WI38 (cell line): ENCODE results near the gene APOM.

Source experiments
- H3K4me3 ChIP-seq: 2 replicates; pipeline ENCODE4 v1.5.1; 2011; ENCODE audit warnings: low read depth, mild to moderate bottlenecking, control low read depth, low read length
- TF ChIP-seq, protein P1 (sequence below): IDR thresholded peaks from 2 replicates; pipeline ENCODE4 v1.5.1; 2012; ENCODE audit warnings: low read depth, mild to moderate bottlenecking, control low read depth, low read length

Gene APOM

DNA sequence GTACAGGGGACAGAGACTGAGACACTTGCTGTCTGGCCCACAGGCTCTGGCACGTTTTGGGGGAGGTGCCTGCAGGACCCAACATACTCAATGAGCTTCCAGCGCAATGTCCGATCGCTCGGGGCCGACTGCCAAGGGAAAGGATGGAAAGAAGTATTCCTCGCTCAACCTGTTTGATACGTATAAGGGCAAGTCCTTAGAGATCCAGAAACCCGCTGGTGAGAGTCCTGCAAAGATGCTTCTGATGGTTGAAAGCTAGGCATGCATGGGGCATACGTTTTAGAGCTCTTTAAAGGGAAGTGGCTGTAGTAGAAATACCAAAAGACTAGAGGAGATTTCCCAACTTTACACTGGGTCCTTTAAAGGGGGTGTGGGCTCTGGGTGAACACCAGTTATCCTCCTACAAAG lies 33.0 kb upstream of the APOM start:
- peak overlapping the region; percentile 96 for H3K4me3 ChIP-seq
- TF ChIP-seq, protein P1, sequence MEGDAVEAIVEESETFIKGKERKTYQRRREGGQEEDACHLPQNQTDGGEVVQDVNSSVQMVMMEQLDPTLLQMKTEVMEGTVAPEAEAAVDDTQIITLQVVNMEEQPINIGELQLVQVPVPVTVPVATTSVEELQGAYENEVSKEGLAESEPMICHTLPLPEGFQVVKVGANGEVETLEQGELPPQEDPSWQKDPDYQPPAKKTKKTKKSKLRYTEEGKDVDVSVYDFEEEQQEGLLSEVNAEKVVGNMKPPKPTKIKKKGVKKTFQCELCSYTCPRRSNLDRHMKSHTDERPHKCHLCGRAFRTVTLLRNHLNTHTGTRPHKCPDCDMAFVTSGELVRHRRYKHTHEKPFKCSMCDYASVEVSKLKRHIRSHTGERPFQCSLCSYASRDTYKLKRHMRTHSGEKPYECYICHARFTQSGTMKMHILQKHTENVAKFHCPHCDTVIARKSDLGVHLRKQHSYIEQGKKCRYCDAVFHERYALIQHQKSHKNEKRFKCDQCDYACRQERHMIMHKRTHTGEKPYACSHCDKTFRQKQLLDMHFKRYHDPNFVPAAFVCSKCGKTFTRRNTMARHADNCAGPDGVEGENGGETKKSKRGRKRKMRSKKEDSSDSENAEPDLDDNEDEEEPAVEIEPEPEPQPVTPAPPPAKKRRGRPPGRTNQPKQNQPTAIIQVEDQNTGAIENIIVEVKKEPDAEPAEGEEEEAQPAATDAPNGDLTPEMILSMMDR, result no peak

DNA sequence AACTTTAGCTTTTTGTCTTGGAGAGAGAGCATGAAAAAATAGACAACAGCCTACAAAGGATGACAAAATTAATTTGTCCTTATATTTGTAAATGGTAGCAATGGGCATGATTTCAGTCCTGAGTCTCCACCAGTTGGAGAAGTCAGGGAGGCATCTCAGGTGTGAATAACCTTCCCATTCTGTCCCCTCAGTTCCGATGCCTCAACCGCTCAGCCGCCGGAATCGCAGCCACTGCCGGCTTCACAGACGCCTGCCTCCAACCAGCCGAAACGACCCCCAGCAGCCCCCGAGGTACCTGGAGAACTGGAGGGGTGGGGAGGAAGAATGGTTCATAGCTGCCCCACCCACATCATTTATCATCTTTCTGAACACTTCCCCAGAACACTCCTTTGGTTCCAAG lies 31.6 kb upstream of the APOM start:
- TF ChIP-seq, protein P1, result no peak
- no peak overlapping the region for H3K4me3 ChIP-seq

DNA sequence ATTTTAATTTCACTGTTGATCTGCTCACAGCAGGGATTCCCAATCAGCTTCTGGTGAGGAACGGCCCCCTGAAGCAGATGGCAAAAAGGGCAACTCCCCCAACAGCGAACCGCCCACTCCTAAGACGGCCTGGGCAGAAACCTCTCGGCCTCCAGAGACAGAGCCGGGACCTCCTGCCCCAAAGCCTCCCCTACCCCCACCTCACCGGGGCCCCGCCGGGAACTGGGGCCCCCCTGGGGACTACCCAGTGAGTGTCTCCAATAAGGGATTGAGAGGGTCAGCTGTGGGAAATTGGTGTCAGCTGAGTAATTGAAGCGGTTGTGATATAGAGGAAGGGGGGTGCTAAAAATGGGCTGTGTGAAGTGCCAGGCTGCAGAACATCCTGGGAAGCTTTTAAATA lies 28.7 kb upstream of the APOM start:
- TF ChIP-seq, protein P1, result no peak
- no peak overlapping the region for H3K4me3 ChIP-seq

DNA sequence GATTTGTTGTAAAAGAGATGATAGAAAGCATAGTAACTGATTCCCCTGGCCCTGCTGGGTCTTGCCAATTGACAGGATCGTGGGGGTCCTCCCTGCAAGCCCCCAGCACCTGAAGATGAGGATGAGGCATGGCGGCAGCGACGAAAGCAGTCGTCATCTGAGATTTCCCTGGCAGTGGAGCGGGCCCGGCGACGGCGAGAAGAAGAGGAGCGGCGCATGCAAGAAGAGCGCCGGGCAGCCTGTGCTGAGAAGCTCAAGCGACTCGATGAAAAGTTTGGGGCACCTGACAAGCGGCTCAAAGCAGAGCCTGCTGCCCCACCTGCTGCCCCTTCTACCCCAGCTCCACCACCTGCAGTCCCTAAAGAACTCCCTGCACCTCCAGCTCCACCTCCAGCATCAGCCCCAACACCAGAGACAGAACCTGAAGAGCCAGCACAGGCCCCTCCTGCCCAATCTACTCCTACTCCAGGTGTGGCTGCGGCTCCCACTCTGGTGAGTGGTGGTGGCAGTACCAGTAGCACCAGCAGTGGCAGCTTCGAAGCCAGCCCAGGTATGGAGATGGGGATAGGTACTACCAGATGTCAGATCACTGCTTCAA lies 27.9 kb upstream of the APOM start:
- H3K4me3 ChIP-seq, result no peak overlapping the region
- TF ChIP-seq, protein P1, result no peak

DNA sequence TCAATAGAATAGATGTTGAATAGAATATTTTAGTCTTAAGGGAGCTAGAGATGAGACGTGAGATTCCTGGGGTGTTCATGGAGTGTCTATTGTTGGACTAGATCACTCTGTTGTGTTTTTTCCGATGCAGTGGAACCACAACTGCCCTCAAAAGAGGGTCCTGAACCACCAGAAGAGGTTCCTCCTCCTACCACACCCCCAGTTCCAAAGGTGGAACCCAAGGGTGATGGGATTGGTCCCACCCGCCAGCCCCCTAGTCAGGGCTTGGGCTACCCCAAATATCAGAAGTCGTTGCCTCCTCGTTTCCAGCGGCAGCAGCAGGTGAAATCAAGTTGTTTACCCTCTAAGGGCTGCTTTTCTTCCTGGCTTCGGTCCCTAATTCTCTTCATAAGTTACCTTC lies 26.7 kb upstream of the APOM start:
- H3K4me3 ChIP-seq, result no peak overlapping the region
- TF ChIP-seq, protein P1, result no peak

DNA sequence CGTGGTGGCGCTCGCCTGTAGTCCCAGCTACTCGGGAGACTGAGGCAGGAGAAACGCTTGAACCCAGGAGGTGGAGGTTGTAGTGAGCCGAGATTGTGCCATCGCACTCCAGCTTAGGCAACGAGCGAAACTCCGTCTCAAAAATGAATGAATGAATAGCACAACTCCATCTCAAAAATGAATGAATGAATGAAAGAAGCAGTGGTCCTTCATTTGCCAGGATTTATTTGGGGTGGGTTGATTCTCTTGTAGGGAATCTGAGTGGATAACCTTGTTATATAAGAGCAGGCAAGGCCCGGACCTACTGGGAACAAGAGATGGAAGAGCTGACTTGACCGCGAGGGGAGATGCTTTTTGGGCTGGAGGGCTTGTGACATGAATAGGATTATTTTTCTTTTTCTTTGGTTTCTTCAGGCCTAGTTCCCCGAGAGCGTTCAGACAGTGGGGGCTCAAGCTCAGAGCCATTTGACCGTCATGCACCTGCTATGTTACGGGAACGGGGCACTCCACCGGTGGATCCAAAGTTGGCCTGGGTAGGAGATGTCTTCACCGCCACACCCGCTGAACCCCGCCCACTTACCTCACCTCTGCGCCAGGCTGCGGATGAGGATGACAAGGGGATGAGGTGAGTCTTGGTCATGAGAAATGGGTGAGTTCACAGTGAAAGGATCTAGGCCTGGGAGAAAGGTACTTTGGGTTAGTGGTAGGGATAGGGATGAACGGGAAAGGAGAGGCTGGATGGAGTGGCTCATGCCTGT lies 25.3 kb upstream of the APOM start:
- TF ChIP-seq, protein P1, result no peak
- no peak overlapping the region for H3K4me3 ChIP-seq

DNA sequence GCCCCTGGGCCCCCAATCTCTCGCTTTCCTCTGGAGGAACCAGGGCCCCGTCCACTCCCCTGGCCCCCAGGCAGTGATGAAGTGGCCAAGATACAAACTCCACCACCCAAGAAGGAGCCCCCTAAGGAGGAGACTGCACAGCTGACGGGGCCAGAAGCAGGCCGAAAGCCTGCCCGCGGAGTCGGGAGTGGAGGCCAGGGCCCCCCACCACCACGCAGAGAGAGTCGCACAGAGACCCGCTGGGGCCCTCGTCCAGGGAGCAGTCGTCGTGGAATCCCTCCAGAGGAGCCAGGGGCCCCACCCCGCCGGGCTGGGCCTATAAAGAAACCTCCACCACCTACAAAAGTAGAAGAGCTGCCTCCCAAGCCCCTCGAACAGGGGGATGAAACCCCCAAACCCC lies 24.5 kb upstream of the APOM start:
- H3K4me3 ChIP-seq, result no peak overlapping the region
- TF ChIP-seq, protein P1, result no peak
